ENCODE data around the gene MST1R.
"Not testable (repeated sequence)": the region's sequence is repeated elsewhere in the genome, so short reads cannot be mapped to it uniquely, and the experiment has no call there.

Gene MST1R

DNA sequence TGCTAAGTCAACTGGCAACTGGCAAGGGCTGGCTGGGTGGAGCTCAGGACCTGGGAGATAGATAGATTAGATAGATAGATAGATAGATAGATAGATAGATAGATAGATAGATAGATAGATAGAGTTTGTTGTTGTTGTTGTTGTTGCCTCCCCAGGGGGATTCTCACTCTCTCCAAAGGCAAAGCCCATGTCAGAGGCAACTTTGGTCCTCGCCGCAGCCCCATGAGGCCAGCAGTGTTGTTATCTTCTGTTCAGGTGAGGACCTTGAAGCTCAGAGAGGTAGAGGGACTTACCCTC lies 7.4 kb upstream of the MST1R start:
- TF ChIP-seq, protein P1, sequence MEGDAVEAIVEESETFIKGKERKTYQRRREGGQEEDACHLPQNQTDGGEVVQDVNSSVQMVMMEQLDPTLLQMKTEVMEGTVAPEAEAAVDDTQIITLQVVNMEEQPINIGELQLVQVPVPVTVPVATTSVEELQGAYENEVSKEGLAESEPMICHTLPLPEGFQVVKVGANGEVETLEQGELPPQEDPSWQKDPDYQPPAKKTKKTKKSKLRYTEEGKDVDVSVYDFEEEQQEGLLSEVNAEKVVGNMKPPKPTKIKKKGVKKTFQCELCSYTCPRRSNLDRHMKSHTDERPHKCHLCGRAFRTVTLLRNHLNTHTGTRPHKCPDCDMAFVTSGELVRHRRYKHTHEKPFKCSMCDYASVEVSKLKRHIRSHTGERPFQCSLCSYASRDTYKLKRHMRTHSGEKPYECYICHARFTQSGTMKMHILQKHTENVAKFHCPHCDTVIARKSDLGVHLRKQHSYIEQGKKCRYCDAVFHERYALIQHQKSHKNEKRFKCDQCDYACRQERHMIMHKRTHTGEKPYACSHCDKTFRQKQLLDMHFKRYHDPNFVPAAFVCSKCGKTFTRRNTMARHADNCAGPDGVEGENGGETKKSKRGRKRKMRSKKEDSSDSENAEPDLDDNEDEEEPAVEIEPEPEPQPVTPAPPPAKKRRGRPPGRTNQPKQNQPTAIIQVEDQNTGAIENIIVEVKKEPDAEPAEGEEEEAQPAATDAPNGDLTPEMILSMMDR (IDR thresholded peaks at IDR 0.05; ENCODE audit: low read depth, low read length, missing control alignments): no peak
- DNase-seq (ENCODE audit: low read depth): no peak
- no peak overlapping the region for H3K4me3 ChIP-seq (ENCODE audit: low read depth, low read length)

DNA sequence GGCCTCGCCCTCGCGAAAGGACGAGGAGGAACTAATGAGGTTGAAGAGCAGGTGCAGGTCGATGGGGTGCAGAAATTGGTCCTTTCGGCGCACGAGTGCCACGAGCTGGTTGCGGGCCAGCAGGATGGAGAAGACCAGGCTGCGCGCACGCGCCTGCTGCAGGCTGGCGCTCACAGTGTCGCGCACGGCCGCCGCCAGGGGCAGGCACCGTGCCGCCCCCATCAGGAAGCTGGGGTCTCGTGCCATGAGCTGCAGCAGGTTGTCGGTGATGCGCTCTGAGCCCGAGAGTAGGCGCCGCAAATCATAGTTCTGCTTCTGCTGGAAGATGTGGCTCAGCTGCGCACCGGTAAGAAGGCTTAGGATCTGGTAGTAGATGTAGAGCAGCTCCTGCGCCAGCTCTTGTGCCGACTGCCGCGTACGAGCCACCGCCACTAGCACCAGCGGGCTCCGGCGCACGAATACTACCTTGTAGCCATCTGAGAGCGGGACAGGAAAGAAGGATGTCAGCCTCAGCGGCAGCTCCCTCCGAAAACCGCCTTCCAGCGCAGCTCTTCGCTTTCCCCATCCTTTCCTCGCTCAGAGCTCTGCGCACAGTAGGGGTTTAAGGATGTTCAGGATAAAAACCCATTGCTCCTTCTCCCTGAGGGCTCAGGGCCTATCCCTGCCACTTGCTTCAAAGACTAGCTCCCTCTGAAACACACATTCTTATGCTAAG lies 6.9 kb upstream of the MST1R start:
- TF ChIP-seq, protein P1 (IDR thresholded peaks at IDR 0.05; ENCODE audit: low read depth, low read length, missing control alignments): no peak
- no peak overlapping the region for H3K4me3 ChIP-seq (ENCODE audit: low read depth, low read length)
- no peak for DNase-seq (ENCODE audit: low read depth)

DNA sequence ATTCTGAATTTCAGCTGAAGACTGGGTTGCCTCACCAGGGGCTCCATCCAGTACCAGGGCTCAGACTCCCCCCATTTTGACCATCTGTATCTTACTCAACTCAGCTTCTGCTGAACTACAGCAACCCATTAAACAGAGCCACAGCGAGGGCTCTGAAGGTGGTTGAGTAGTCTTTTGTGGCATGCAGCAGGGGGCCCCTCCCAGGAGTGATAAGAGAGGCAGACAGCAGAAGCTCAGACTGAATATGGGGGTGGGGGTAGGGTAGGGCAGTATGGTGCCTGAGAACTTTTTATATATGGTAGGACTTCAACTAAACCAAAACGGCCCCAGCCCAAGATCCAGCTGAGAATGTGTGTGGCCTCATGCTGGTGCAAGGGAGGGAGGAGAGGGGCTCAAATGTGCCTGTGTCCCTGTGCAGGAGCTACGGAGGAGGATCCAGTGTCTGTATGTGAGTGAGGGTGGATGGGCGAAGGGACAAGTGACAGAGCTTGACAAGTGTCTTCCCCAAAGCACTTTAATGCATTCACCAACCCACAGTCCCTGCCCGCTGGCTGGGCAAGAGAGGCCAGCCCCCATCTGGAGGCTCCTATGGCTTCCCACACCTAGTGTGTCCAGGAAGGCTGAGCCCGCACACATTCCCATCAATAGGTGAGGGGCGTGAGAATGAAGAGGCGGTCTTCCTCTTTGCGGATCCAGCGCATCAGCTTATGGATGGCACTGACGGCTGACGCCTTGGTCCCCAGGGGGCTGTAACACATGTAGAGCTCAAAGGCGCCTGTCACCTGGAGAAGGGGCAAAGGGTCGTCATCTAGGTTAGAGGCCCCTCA lies 4.9 kb upstream of the MST1R start:
- TF ChIP-seq, protein P1 (IDR thresholded peaks at IDR 0.05; ENCODE audit: low read depth, low read length, missing control alignments): no peak
- no peak for DNase-seq (ENCODE audit: low read depth)
- H3K4me3 ChIP-seq (ENCODE audit: low read depth, low read length): no peak overlapping the region

DNA sequence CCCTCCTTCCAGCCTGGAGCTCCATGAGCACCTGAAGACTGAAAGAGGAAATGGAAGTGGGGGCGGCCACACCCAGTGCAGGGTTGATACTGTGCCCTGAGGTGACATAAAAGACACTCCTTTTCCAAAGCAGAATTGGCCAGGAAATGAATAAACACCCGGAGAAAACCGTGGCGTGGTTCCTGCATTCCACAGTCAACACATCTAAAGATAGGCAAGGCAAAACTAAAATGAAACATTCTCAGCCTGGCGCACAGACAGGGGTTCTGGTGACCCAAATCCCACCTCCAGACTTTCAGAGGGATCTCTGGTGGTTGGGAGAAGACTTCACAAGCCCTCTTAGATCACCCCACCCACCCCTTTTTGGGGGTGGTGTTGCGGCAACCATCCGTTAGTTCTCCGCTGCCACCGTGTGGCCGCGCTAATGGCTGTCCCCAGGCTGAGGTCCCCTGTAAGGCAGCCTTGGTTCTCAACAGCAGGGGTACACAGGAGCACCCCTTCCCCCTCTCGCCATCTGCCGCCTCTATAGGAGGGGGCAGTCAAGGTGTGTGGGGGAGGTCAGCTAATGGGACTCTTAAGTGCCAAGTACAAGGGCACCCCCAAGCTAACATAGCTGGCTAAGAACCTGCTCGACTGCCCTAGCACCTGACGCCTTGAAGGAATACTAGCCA lies 2.5 kb upstream of the MST1R start:
- DNase-seq (ENCODE audit: low read depth): no peak
- TF ChIP-seq, protein P1 (IDR thresholded peaks at IDR 0.05; ENCODE audit: low read depth, low read length, missing control alignments): peak; percentile 76
- peak overlapping the region; percentile 14 for H3K4me3 ChIP-seq (ENCODE audit: low read depth, low read length)

DNA sequence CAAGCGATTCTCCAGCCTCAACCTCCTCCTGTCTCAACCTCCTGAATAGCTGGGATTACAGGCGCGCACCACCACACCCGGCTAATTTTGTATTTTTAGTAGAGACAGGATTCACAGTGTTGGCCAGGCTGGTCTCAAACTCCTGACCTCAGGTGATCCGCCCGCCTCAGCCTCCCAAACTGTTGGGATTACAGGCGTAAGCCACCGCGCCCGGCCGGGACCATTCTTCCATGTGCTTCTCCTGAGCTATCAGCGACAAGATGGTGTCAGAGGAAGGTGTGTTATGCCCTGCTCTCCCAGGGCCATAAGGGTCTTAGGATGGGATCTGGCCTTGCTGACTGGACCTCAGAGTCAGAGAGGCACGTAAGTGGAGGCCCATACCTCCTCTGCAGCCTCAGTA lies 775 bp upstream of the MST1R start:
- peak overlapping the region; percentile 53; the same call in 1 of the 2 replicates for H3K4me3 ChIP-seq (ENCODE audit: low read depth, low read length)

DNA sequence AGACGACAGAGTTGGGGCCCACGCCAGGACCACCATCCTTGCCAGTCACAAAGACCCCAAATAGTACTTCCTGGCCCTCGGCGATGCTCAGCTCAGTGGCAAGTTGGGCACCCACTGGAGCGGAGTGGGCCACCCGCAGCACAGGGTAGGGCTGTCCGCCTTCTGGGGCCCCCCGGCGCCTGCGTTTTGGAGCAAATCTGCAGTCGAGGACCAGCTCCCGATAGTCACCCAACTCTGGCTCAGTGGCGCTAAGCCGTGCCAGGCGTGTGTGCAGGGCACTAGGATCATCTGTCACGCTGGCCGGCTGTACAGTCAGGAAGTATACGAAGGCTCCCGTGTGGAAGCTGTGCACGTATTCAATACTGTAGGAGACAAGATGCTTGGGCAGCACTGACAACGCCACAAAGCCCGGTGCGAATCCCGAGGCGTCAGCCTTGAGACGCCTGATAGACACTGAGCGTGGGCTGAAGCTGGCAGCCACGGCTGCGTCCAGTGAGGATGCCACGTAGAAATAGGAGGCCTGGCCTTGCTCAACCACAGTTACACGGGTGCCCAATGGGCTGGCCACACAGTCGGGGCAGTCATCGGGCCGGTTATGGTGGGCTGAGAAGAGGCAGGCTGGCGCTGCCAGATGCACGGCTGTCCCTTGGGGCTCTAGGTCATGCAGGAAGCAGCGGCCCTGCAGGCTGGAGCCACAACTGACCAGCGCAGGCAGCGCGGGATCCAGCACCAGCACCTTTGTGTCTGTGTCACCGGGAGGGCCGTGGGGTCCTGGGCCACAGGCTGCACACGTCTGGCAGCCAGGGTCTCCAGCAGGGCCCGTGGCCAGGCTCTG lies 945 bp downstream of the MST1R start:
- TF ChIP-seq, protein P1 (IDR thresholded peaks at IDR 0.05; ENCODE audit: low read depth, low read length, missing control alignments): no peak
- H3K4me3 ChIP-seq (ENCODE audit: low read depth, low read length): no peak overlapping the region
- DNase-seq (ENCODE audit: low read depth): no peak

More for the DNA sequence above, 775 bp upstream of the MST1R start:
- not testable (repeated sequence) for DNase-seq (ENCODE audit: low read depth)

All from GM12864 (cell line).